GM12872 (cell line): ENCODE results near the gene C10orf90.

Experiments
- CTCF ChIP-seq: IDR thresholded peaks from 3 replicates; pipeline ENCODE4 v1.5.1; 2011; ENCODE audit warnings: low read depth, mild to moderate bottlenecking, low read length, moderate library complexity; ENCODE audit not compliant: insufficient read depth

Gene C10orf90

GRCh38 chr10:126674741-126675515 is 4.4 kb upstream of the C10orf90 start:
- no peak for TF ChIP-seq CTCF

- no peak for TF ChIP-seq CTCF
Measured at GRCh38 chr10:126673565-126673964, 3.1 kb upstream of the C10orf90 start.

GRCh38 chr10:126671402-126671975 is 996 bp upstream of the C10orf90 start:
- no peak for TF ChIP-seq CTCF

- no peak for TF ChIP-seq CTCF
Measured at GRCh38 chr10:126670895-126671261, 385 bp upstream of the C10orf90 start.

GRCh38 chr10:126669168-126669567 is 1.3 kb downstream of the C10orf90 start:
- no peak for TF ChIP-seq CTCF

GRCh38 chr10:126668505-126668904 is 2.0 kb downstream of the C10orf90 start:
- TF ChIP-seq CTCF, result no peak

- TF ChIP-seq CTCF, result no peak
Measured at GRCh38 chr10:126667568-126667967, 2.9 kb downstream of the C10orf90 start.
